ENCODE measurements around the gene SEC11C.

DNA sequence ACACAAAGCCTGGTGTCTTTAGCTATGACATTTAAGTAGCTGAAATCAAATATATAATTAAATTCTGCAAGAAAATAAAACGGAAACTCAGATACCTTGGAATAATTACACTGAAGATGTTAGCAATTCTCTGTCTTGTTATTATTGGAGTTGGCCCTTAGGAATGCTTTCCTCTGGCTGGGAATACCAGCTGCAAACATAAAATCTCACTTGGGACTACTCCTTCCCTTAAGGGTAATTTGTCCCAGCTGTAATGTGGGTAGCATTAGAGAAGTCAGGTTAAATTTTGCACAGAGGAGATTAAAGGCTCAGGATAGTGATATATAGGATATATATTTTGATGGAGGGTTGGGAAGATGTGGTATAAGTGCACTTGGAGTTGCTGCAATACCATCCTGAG lies 43.0 kb downstream of the SEC11C start:
- TF ChIP-seq, protein P1, sequence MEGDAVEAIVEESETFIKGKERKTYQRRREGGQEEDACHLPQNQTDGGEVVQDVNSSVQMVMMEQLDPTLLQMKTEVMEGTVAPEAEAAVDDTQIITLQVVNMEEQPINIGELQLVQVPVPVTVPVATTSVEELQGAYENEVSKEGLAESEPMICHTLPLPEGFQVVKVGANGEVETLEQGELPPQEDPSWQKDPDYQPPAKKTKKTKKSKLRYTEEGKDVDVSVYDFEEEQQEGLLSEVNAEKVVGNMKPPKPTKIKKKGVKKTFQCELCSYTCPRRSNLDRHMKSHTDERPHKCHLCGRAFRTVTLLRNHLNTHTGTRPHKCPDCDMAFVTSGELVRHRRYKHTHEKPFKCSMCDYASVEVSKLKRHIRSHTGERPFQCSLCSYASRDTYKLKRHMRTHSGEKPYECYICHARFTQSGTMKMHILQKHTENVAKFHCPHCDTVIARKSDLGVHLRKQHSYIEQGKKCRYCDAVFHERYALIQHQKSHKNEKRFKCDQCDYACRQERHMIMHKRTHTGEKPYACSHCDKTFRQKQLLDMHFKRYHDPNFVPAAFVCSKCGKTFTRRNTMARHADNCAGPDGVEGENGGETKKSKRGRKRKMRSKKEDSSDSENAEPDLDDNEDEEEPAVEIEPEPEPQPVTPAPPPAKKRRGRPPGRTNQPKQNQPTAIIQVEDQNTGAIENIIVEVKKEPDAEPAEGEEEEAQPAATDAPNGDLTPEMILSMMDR (IDR thresholded peaks at IDR 0.05): no peak
- TF ChIP-seq ZFX (IDR thresholded peaks at IDR 0.05; ENCODE audit: borderline replicate concordance): no peak
